IPS DF 4.7 (cell line): Measurements from ENCODE around the gene SLC18A2.

Source experiments
- DNase-seq: peaks from one replicate; pipeline ENCODE4 v3.0.0-alpha.2; 2013; ENCODE audit warnings: low spot score; ENCODE audit errors: extremely low read depth

The SLC18A2 gene

DNA sequence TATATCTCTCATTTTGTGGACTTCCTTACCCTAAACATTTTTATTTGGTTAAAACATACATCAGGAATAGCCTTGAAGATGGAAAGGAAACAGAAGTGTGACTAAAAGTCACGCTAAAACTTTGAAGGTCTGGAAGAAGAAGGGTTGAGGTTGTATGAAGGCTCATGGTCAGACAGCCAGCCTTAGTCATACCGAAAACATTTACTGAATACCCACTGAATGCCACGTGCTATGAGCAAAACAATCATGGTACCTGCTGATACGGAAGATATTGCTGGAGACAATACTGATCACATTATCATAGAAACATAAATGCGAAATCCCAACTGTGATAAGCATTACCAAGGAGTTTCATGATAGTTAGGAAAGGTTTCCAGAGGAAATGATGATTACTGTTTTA is 70.3 kb downstream of the SLC18A2 start:
- DNase-seq, result no peak

DNA sequence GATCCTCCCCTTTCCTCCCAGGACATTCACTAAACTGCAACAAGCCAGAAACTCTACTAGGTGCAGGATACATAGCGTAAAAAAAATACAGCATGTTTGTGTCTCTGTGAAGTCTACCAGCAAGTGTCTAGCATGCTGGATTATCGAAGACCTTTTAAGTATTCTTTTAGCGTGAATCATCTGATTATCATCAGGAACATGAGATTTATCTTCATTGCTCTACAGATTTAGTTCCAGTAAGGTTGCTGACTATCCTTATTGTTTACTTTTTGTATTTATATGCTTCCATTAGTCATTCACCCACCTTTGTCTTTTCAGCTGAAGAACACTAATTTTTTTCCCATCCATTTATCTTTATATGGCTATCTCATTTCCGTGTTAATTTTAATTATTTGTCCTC is 71.5 kb downstream of the SLC18A2 start:
- DNase-seq, result no peak

DNA sequence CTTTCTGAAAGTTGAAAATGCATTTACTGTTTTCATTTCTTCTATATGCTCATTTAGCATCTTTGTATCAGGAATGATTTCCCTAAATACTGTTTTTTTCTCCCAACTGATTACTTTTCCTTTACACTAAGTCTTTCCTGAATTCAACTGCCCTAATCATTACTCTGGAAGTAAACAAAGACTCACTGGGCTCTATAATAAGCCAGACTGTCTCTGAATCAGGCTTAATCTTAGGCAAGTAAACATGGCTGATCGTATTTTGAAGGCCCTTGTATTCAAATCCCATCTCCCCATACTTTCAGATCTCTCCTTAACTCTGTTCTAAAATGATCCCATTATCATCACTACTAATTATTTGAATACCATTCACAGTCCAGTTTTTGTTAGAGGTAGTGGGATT is 72.7 kb downstream of the SLC18A2 start:
- no peak for DNase-seq

DNA sequence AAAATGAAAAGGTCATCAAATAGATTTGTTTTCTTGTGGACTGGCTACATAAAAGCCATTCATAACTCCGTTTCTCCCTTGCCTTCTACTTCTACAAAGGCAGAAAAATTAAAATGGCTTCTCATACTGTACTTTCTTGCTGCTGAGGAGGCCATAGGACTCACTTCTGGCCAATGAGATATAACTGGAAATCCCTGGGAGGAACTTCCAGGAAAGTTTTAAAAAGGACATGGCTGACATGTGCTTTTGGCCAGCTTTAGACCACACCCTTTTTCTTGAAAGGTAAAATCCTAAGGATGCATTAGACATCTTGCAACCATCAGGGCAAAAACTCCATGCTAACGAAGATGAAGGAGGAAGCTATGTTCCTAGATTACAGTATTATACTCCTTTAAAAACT is 75.8 kb downstream of the SLC18A2 start:
- no peak for DNase-seq

DNA sequence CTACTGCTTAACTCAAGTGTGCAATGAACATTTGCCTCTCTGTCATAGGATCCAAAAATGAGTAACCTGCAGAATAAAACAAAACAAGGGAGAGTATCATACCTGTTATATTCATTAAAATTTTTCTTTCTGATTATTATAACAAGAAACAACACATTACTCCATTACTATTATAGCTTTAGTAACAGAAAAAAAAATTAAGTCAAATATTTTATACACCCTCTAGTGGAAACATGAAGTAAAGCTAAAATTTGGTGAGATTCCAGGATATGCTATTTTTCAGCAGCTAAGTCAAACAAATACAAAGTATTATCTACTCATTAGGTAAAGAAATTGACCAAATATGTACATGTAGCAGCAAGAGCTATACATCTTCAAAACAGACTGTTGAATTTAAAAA is 78.0 kb downstream of the SLC18A2 start:
- no peak for DNase-seq

DNA sequence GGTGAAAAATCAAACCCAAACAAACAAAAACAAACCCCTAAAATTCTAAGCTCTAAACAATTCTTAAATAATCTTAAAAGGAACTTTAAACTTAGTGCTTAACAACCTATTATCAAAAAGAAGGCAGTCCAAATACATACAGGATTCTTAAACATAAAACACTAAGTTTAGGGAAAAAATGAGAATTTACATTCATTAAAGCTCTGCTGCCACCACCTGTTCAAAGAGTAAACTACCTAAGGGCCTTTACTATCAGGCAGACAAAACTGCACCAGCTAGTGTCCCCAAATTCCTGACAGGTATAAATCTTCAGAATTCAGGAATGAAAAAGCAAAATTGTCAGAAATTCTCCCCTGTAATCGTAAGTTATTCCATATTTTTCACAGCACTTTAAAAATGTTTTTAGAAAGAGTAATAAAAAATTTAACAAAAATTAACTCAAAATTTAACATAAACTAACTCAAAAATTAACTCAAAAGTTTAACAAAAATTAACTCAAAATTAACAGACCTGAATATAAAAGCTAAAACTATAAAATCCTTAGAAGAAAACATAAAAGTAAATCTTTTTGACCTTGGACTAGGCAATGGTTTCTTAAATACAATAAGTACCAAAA is 79.2 kb downstream of the SLC18A2 start:
- no peak for DNase-seq

DNA sequence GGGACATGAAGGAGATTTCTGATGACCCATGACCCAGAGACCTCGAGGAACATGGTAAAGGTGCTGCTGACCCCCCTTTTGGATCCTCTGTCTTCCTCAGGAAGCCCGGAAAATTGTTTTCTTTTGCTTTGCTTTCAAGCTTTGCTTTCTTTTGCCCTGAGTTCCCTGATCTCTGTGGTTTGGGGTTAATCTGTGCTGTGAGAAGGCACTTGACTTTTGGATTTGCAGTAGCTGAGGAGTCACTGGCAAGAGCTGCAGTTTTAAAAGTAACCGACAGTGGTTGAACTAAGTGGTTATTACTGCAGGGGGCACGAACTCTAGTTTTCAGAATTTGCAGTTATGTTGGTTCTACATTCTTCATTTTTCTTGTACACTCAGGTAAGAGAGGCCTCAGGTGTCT is 81.3 kb downstream of the SLC18A2 start:
- no peak for DNase-seq

DNA sequence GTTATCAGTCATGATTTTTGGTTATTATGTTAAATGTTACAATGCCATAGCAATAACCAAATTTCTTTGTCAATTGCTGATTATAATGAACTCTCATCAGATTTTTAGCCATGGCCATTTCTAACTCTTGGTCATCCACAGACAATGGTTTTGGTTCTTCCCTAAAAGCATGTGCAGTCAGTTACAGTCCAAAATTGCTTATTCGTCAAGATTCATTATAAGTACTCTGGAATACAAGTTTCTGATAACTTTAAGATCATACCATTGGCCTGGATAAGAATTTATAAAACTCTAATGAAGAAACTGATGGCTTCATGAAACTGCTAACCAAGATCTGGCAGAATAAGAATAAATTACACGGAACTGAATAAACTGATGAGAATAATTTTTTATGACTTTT is 83.5 kb downstream of the SLC18A2 start:
- DNase-seq, result no peak

DNA sequence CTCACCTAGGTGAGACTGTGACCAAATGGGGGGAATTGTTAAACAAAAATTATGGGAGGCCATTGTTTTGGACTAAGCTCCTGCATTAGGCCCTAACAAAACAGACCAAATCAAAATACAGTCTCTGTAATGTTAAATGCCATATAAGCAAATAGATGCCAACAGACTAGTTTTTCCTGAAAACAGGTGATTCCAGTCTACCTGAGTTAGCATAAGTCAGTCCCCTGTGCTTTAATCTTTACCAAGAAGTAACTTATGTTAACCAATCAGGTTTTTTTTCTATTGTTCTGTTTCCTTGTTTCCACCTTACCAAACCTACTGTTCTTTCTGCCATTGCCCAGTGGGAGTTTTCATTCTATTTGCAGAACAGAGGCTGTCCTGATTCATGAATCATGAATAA is 86.3 kb downstream of the SLC18A2 start:
- DNase-seq, result no peak
